Liver (tissue), 3 donors: ENCODE measurements around the gene TEC.
"Not testable (repeated sequence)": the region's sequence is repeated elsewhere in the genome, so short reads cannot be mapped to it uniquely, and the experiment has no call there.

Source experiments
- CTCF ChIP-seq: fragments of 150-350 bp; IDR thresholded peaks from 2 replicates; pipeline ENCODE4 v1.5.1; 2017; ENCODE audit warnings: improper control_type of control experiment, low read depth, low read length; ENCODE audit not compliant: missing input control
- EGR1 ChIP-seq, 2 donors: IDR thresholded peaks; 2 replicates each; pipeline ENCODE4 v1.6.1; 2016 to 2018; ENCODE audit warnings: antibody characterized with exemption in 2 of 2, low read depth in 2 of 2
- GABPA ChIP-seq, 2 donors: IDR thresholded peaks in 1 of 2; conservative IDR thresholded peaks in 1 of 2; 2 replicates each; pipeline ENCODE4 v1.6.1; 2016; ENCODE audit warnings: antibody characterized with exemption in 2 of 2, mild to moderate bottlenecking in 1 of 2, moderate library complexity in 1 of 2
- RAD21 ChIP-seq, 2 donors: IDR thresholded peaks; 2 replicates each; pipeline ENCODE4 v1.6.1; 2016; ENCODE audit warnings: antibody characterized with exemption in 2 of 2, mild to moderate bottlenecking in 2 of 2
- REST ChIP-seq: IDR thresholded peaks from 2 replicates; pipeline ENCODE4 v1.6.1; 2016; ENCODE audit warnings: antibody characterized with exemption, mild to moderate bottlenecking
- RXRA ChIP-seq, 2 donors: IDR thresholded peaks; 2 replicates each; pipeline ENCODE4 v1.6.1; 2017 to 2018; ENCODE audit warnings: antibody characterized with exemption in 2 of 2, mild to moderate bottlenecking in 1 of 2
- SP1 ChIP-seq: IDR thresholded peaks from 2 replicates; pipeline ENCODE4 v1.6.1; 2018; ENCODE audit warnings: antibody characterized with exemption, mild to moderate bottlenecking
- TAF1 ChIP-seq: conservative IDR thresholded peaks from 2 replicates; pipeline ENCODE4 v1.6.1; 2016; ENCODE audit warnings: antibody characterized with exemption, mild to moderate bottlenecking
- YY1 ChIP-seq: IDR thresholded peaks from 2 replicates; pipeline ENCODE4 v1.6.1; 2016; ENCODE audit warnings: antibody characterized with exemption, mild to moderate bottlenecking
- TF ChIP-seq, protein P1 (sequence below): IDR thresholded peaks from 2 replicates; pipeline ENCODE4 v1.6.1; 2016; ENCODE audit warnings: antibody characterized with exemption
- TF ChIP-seq, protein P2 (sequence below): IDR thresholded peaks from 2 replicates; pipeline ENCODE4 v1.6.1; 2016; ENCODE audit warnings: antibody characterized with exemption
- donor health status: healthy.
- donor health status: healthy.

GRCh38 chr4:48186394-48186793, 83.2 kb downstream of the TEC start:
- not testable (repeated sequence) for TF ChIP-seq CTCF; TAF1; REST; SP1; YY1; GABPA (IDR thresholded peaks at IDR 0.05 in 1 of 2, conservative IDR thresholded peaks at IDR 0.05 in 1 of 2); EGR1 (IDR thresholded peaks at IDR 0.05; ENCODE audit: low read depth in 2 of 2); RAD21 (IDR thresholded peaks at IDR 0.05); RXRA (IDR thresholded peaks at IDR 0.05)
- TF ChIP-seq, protein P1, sequence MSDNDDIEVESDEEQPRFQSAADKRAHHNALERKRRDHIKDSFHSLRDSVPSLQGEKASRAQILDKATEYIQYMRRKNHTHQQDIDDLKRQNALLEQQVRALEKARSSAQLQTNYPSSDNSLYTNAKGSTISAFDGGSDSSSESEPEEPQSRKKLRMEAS: not testable (repeated sequence)
- TF ChIP-seq, protein P2, sequence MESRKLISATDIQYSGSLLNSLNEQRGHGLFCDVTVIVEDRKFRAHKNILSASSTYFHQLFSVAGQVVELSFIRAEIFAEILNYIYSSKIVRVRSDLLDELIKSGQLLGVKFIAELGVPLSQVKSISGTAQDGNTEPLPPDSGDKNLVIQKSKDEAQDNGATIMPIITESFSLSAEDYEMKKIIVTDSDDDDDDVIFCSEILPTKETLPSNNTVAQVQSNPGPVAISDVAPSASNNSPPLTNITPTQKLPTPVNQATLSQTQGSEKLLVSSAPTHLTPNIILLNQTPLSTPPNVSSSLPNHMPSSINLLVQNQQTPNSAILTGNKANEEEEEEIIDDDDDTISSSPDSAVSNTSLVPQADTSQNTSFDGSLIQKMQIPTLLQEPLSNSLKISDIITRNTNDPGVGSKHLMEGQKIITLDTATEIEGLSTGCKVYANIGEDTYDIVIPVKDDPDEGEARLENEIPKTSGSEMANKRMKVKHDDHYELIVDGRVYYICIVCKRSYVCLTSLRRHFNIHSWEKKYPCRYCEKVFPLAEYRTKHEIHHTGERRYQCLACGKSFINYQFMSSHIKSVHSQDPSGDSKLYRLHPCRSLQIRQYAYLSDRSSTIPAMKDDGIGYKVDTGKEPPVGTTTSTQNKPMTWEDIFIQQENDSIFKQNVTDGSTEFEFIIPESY: not testable (repeated sequence)
